K562 (cell line): Measurements from ENCODE around the gene RFX6.

Experiments used
- CBX5 ChIP-seq: IDR thresholded peaks from 2 replicates; pipeline ENCODE4 v1.6.1; 2014; ENCODE audit warnings: low read depth, borderline replicate concordance
- HNRNPH1 ChIP-seq: fragments of 200-400 bp; formaldehyde crosslinking; optimal IDR thresholded peaks from 2 replicates; pipeline ENCODE3; 2017; ENCODE audit warnings: low read depth, mild to moderate bottlenecking, low read length, moderate library complexity
- IRF2 ChIP-seq: sonication (generic); formaldehyde crosslinking; IDR thresholded peaks from 2 replicates; pipeline ENCODE4 v1.8.1; 2022; ENCODE audit warnings: mild to moderate bottlenecking, missing genetic modification reagents
- MEF2A ChIP-seq: IDR thresholded peaks from 2 replicates; pipeline ENCODE4 v1.6.1; 2011; ENCODE audit warnings: low read depth, mild to moderate bottlenecking, low read length, moderate library complexity; ENCODE audit not compliant: control insufficient read depth
- PBX2 ChIP-seq, 2 experiments: IDR thresholded peaks in 1 of 2; conservative IDR thresholded peaks in 1 of 2; 2 replicates each; pipeline ENCODE4 v1.6.1; 2016; ENCODE audit warnings: low read depth in 2 of 2, mild to moderate bottlenecking in 1 of 2, missing compliant biosample characterization in 1 of 2, missing genetic modification characterization in 1 of 2, moderate library complexity in 1 of 2
- TEAD2 ChIP-seq: fragments of 450-650 bp; IDR thresholded peaks from 2 replicates; pipeline ENCODE4 v1.6.1; 2016; ENCODE audit warnings: missing genetic modification characterization, control low read depth, missing compliant biosample characterization
- ZFP36 ChIP-seq: fragments of 150-350 bp; IDR thresholded peaks from 2 replicates; pipeline ENCODE4 v1.6.1; 2018; ENCODE audit warnings: low read length, low read depth; ENCODE audit not compliant: partially characterized antibody
- ZNF431 ChIP-seq: sonication (generic); formaldehyde crosslinking; IDR thresholded peaks from 2 replicates; pipeline ENCODE4 v1.8.0; 2022; ENCODE audit warnings: mild to moderate bottlenecking, missing genetic modification reagents
- ZNF644 ChIP-seq: fragments of 200-800 bp; sonication (Bioruptor generic); IDR thresholded peaks from 2 replicates; pipeline ENCODE4 v1.6.1; 2016; ENCODE audit warnings: low read depth, missing genetic modification characterization, missing compliant biosample characterization
- TF ChIP-seq, protein P1 (sequence below), 3 experiments: IDR thresholded peaks in 2 of 3; conservative IDR thresholded peaks in 1 of 3; 2 replicates each; pipeline ENCODE4 v1.5.1; 2011 to 2012; ENCODE audit warnings: low read length in 3 of 3, mild to moderate bottlenecking in 3 of 3, control low read depth in 2 of 3, improper control_type of control experiment in 1 of 3, inconsistent platforms in 1 of 3, low read depth in 1 of 3, mixed read lengths in 1 of 3, moderate library complexity in 1 of 3; ENCODE audit not compliant: insufficient read depth in 2 of 3
- TF ChIP-seq, protein P2 (sequence below): fragments of 250-450 bp; sonication (Bioruptor Pico); IDR thresholded peaks from 2 replicates; pipeline ENCODE4 v1.4.0; 2020; ENCODE audit warnings: mild to moderate bottlenecking
- TF ChIP-seq, protein P3 (sequence below): IDR thresholded peaks from 2 replicates; pipeline ENCODE4 v1.6.1; 2011; ENCODE audit not compliant: insufficient read length; ENCODE audit errors: extremely low read depth

GRCh38 chr6:116902634-116903033 lies 25.6 kb downstream of the RFX6 start:
- TF ChIP-seq, protein P1, sequence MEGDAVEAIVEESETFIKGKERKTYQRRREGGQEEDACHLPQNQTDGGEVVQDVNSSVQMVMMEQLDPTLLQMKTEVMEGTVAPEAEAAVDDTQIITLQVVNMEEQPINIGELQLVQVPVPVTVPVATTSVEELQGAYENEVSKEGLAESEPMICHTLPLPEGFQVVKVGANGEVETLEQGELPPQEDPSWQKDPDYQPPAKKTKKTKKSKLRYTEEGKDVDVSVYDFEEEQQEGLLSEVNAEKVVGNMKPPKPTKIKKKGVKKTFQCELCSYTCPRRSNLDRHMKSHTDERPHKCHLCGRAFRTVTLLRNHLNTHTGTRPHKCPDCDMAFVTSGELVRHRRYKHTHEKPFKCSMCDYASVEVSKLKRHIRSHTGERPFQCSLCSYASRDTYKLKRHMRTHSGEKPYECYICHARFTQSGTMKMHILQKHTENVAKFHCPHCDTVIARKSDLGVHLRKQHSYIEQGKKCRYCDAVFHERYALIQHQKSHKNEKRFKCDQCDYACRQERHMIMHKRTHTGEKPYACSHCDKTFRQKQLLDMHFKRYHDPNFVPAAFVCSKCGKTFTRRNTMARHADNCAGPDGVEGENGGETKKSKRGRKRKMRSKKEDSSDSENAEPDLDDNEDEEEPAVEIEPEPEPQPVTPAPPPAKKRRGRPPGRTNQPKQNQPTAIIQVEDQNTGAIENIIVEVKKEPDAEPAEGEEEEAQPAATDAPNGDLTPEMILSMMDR (IDR thresholded peaks at IDR 0.05 in 2 of 3, conservative IDR thresholded peaks at IDR 0.05 in 1 of 3; ENCODE audit: insufficient read depth in 2 of 3, low read depth in 1 of 3, low read length in 3 of 3) = no peak
- TF ChIP-seq PBX2 (CRISPR knock-in tag; IDR thresholded peaks at IDR 0.05; ENCODE audit: low read depth) (no peak), PBX2 (tag; conservative IDR thresholded peaks at IDR 0.05; ENCODE audit: low read depth) (no peak), ZNF644 (tag) (no peak), TEAD2 (no peak), IRF2 (CRISPR knock-in tag) (no peak), HNRNPH1 (no peak), MEF2A (no peak), ZNF431 (CRISPR knock-in tag) (no peak), CBX5 (no peak), ZFP36 (no peak)
- TF ChIP-seq, protein P2, sequence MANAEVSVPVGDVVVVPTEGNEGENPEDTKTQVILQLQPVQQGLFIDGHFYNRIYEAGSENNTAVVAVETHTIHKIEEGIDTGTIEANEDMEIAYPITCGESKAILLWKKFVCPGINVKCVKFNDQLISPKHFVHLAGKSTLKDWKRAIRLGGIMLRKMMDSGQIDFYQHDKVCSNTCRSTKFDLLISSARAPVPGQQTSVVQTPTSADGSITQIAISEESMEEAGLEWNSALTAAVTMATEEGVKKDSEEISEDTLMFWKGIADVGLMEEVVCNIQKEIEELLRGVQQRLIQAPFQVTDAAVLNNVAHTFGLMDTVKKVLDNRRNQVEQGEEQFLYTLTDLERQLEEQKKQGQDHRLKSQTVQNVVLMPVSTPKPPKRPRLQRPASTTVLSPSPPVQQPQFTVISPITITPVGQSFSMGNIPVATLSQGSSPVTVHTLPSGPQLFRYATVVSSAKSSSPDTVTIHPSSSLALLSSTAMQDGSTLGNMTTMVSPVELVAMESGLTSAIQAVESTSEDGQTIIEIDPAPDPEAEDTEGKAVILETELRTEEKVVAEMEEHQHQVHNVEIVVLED (CRISPR knock-in tag) = no peak
- TF ChIP-seq, protein P3, sequence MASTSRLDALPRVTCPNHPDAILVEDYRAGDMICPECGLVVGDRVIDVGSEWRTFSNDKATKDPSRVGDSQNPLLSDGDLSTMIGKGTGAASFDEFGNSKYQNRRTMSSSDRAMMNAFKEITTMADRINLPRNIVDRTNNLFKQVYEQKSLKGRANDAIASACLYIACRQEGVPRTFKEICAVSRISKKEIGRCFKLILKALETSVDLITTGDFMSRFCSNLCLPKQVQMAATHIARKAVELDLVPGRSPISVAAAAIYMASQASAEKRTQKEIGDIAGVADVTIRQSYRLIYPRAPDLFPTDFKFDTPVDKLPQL = no peak
